GM23248 (cell line): ENCODE measurements around the gene PANX1.

Source experiments
- EZH2 ChIP-seq: fragments of 200-600 bp; sonication (generic); IDR thresholded peaks from 2 replicates; pipeline ENCODE4 v1.6.1; 2018; ENCODE audit warnings: antibody characterized with exemption, mild to moderate bottlenecking; ENCODE audit not compliant: insufficient read depth, poor library complexity, severe bottlenecking
- EZH2phosphoT487 ChIP-seq: fragments of 200-600 bp; sonication (generic); IDR thresholded peaks from 2 replicates; pipeline ENCODE4 v1.6.1; 2018; ENCODE audit warnings: antibody characterized with exemption, moderate library complexity, mild to moderate bottlenecking, low read depth; ENCODE audit not compliant: insufficient read depth

GRCh38 chr11:94144216-94144615, 15.6 kb downstream of the PANX1 start:
- TF ChIP-seq EZH2phosphoT487 (no peak), EZH2 (no peak)
